ENCODE results near the gene BANP. TPM values are rescaled to one million over a fixed set of nuclear protein-coding genes. Genes with fewer than 3 reads are reported as not detected.
"Not testable (repeated sequence)": the region's sequence is repeated elsewhere in the genome, so short reads cannot be mapped to it uniquely, and the experiment has no call there.

The BANP gene
- total and polyA plus RNA-seq, 2 donors (not counting 3 experiments of a cell fraction or from before 2014, with no cell fraction given) = 22.4 to 33.8 TPM

DNA sequence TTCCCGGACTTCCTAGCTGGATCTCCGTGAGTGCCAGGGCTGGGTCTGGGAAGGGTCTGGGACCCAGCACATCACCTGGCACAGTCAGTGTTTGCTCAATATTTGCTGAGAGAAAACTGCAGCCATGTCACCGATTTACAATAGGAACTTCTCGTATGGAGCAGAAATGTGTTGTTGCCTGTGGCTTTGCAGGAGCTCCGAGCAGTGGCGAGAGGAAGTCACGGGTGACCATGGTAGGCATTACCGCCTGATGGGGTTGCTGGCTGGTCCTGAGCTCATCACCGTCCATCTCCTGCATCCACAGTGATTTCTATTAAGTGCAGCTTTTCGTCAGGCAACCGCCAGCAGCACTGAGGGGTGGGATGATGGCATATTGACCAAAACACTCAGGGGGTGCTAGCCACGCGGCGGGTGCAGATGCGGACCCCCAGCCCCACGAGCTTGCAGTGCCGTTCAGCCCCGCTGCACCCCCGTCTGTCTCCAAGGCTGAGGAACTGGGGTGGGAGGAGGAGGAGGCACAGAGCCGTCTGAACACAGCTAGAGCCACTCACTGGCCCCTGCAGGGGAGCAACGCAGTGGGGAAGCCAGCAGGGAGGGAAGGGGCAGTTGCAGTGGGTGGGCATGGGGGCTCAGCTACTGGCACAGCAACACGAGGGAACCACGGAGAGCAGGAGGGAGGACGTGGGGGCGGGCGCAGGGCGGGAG, 37.1 kb upstream of the BANP start:
- H2AFZ ChIP-seq (ENCODE audit: low read depth, low read length); FAIRE-seq; H4K20me1 ChIP-seq (replicated peaks; ENCODE audit: control insufficient read depth, extremely low read depth, insufficient read depth, low read length); H3K4me2 ChIP-seq (ENCODE audit: insufficient read depth, low read length); H3K4me1 ChIP-seq (ENCODE audit: control insufficient read depth, extremely low read depth, insufficient read depth, low read length); H3K9me3 ChIP-seq (replicated peaks; ENCODE audit: control insufficient read depth, insufficient read depth, low read length); H3K27me3 ChIP-seq (ENCODE audit: control insufficient read depth in 2 of 2, insufficient read depth in 2 of 2, low read length in 2 of 2); H3K9ac ChIP-seq (replicated peaks; ENCODE audit: extremely low read depth, insufficient read depth, low read length); H3K4me3 ChIP-seq (replicated peaks in 1 of 3; ENCODE audit: insufficient read depth in 1 of 3, low read depth in 1 of 3, low read length in 3 of 3); H3K9me1 ChIP-seq (replicated peaks; ENCODE audit: control insufficient read depth, extremely low read depth, insufficient read depth, low read length); intact Hi-C loops (cut with micrococcal nuclease); H3K27ac ChIP-seq (ENCODE audit: insufficient read depth, low read depth, low read length); DNase-seq (ENCODE audit: low read depth, low spot score); H3K79me2 ChIP-seq (ENCODE audit: control insufficient read depth, insufficient read depth, low read length); POLR2A ChIA-PET; dilution Hi-C loops (cut with MboI; ENCODE audit: extremely low pct_ligation_motif_present, low sequenced_read_pairs); BruUV-seq (replicated peaks); H3K36me3 ChIP-seq (ENCODE audit: control insufficient read depth in 2 of 2, extremely low read depth in 1 of 2, insufficient read depth in 2 of 2, low read length in 2 of 2): not testable (repeated sequence)
- CTCF ChIA-PET = interaction anchor here (2.0 to 3.5 kb wide), 2 partner anchors 43 to 135 kb away, joined by 7 to 16 read pairs; no protein-coding TSS in a partner anchor

DNA sequence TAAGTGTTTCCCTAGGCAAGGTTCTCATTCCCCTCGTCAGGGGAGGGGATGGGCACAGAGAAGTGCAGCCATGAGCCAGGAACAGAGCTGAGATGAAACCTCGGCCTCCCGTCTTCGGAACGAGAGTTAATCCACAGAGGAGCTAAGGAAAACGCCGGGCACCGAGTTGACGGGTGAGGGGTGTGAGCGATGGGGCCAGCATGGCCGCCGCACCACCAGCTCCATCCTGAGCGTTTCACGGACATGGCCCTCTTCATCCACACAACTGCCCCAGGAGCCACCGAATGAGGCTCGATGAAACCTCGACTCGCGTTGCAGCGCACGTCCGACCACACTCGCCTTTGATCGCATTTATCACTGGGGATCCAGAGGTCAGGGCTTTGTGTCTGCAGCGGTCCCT, 36.4 kb upstream of the BANP start:
- no peaks in the 10 kb centered on the region for H3K27me3 ChIP-seq (ENCODE audit: control insufficient read depth in 2 of 2, insufficient read depth in 2 of 2, low read length in 2 of 2)
- intact Hi-C loops (cut with micrococcal nuclease) = no loop called here
- ChIA-PET POLR2A (no interaction called here), CTCF (interaction anchor here (2.0 to 3.5 kb wide), 2 partner anchors 43 to 136 kb away, joined by 7 to 16 read pairs; no protein-coding TSS in a partner anchor)
- no peaks in the 10 kb centered on the region for H4K20me1 ChIP-seq (replicated peaks; ENCODE audit: control insufficient read depth, extremely low read depth, insufficient read depth, low read length)
- no TSS peak for BruUV-seq (replicated peaks)
- no peaks in the 10 kb centered on the region for H3K36me3 ChIP-seq (ENCODE audit: control insufficient read depth in 2 of 2, extremely low read depth in 1 of 2, insufficient read depth in 2 of 2, low read length in 2 of 2)
- H3K79me2 ChIP-seq (ENCODE audit: control insufficient read depth, insufficient read depth, low read length) = no peaks in the 10 kb centered on the region
- dilution Hi-C loops (cut with MboI; ENCODE audit: extremely low pct_ligation_motif_present, low sequenced_read_pairs) = no loop called here
- no peak for TF ChIP-seq FOS (IDR thresholded peaks at IDR 0.05; ENCODE audit: borderline replicate concordance, insufficient read depth, low read length)
- TF ChIP-seq POLR2A (IDR thresholded peaks at IDR 0.05; ENCODE audit: low read depth, low read length) = no peak
- TF ChIP-seq MYC (IDR thresholded peaks at IDR 0.05; ENCODE audit: low read depth, low read length) = no peak
- TF ChIP-seq JUN (IDR thresholded peaks at IDR 0.05; ENCODE audit: borderline replicate concordance, insufficient read depth, insufficient read length, low read depth) = no peak
- TF ChIP-seq, protein P1, sequence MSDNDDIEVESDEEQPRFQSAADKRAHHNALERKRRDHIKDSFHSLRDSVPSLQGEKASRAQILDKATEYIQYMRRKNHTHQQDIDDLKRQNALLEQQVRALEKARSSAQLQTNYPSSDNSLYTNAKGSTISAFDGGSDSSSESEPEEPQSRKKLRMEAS (IDR thresholded peaks at IDR 0.05; ENCODE audit: insufficient read depth, insufficient read length) = no peak
- TF ChIP-seq EZH2 (IDR thresholded peaks at IDR 0.05; ENCODE audit: borderline replicate concordance, low read depth, low read length, severe bottlenecking) = no peak
- TF ChIP-seq, protein P2, sequence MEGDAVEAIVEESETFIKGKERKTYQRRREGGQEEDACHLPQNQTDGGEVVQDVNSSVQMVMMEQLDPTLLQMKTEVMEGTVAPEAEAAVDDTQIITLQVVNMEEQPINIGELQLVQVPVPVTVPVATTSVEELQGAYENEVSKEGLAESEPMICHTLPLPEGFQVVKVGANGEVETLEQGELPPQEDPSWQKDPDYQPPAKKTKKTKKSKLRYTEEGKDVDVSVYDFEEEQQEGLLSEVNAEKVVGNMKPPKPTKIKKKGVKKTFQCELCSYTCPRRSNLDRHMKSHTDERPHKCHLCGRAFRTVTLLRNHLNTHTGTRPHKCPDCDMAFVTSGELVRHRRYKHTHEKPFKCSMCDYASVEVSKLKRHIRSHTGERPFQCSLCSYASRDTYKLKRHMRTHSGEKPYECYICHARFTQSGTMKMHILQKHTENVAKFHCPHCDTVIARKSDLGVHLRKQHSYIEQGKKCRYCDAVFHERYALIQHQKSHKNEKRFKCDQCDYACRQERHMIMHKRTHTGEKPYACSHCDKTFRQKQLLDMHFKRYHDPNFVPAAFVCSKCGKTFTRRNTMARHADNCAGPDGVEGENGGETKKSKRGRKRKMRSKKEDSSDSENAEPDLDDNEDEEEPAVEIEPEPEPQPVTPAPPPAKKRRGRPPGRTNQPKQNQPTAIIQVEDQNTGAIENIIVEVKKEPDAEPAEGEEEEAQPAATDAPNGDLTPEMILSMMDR (IDR thresholded peaks at IDR 0.05; ENCODE audit: extremely low read depth in 1 of 2, insufficient read depth in 1 of 2, low read depth in 1 of 2, low read length in 2 of 2) = no peak
- TF ChIP-seq GATA2 (IDR thresholded peaks at IDR 0.05; ENCODE audit: insufficient read depth, insufficient read length, low read depth, low read length) = no peak
- no peak for TF ChIP-seq POLR2AphosphoS5 (IDR thresholded peaks at IDR 0.05; ENCODE audit: insufficient read depth, low read depth, low read length)
- DNase-seq (ENCODE audit: low read depth, low spot score) = no peak
- H3K4me3 ChIP-seq (replicated peaks in 1 of 3; ENCODE audit: insufficient read depth in 1 of 3, low read depth in 1 of 3, low read length in 3 of 3) = no peak overlapping the region
- no peak for FAIRE-seq
- no peaks in the 10 kb centered on the region for H3K9me3 ChIP-seq (replicated peaks; ENCODE audit: control insufficient read depth, insufficient read depth, low read length)
- no peaks in the 10 kb centered on the region for H3K9me1 ChIP-seq (replicated peaks; ENCODE audit: control insufficient read depth, extremely low read depth, insufficient read depth, low read length)
- no peak overlapping the region for H3K27ac ChIP-seq (ENCODE audit: insufficient read depth, low read depth, low read length)
- no peak overlapping the region for H2AFZ ChIP-seq (ENCODE audit: low read depth, low read length)
- no peaks in the 10 kb centered on the region for H3K4me1 ChIP-seq (ENCODE audit: control insufficient read depth, extremely low read depth, insufficient read depth, low read length)
- no peak overlapping the region for H3K9ac ChIP-seq (replicated peaks; ENCODE audit: extremely low read depth, insufficient read depth, low read length)
- H3K4me2 ChIP-seq (ENCODE audit: insufficient read depth, low read length) = no peak overlapping the region

All from endothelial cell of umbilical vein (primary cell).